Measurements from ENCODE around the gene PLIN3.
"Not testable (repeated sequence)": the region's sequence is repeated elsewhere in the genome, so short reads cannot be mapped to it uniquely, and the experiment has no call there.

PLIN3 gene

DNA sequence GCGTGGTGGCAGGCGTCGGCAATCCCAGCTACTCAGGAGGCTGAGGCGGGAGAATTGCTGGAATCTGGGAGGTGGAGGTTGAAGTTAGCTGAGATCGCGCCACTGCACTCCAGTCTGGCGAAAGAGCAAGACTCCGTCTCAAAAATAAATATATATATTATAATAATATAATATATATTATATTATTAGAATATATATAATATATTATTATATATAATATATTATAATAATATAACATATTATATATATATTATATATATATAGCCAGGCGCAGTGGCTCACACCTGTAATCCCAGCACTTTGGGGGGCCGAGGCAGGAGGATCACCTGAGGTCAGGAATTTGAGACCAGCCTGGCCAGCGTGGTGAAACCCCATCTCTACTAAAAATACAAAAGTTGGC, 25.5 kb upstream of the PLIN3 start:
- not testable (repeated sequence) for DNase-seq (ENCODE audit: low read depth in 4 of 4, low spot score in 1 of 4)

DNA sequence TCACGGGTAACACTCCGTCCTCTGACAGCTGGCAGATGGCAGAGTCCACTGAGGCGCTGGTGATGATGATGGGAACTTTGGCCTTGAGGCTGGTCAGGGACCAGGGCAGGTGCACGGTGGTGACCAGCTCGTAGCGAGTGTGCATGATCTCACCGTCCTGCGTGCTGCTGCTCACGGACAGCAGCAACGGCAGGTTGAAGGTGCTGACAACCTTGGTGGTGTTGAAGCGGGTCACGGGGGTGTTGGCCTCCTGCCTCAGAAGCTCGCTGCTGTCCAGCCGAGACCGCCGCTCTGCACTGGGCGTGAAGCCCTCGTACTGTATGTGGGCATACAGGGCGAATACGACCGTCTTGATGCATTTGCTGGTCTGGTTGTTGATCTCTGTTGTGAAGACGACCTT, 23.6 kb upstream of the PLIN3 start:
- no peak for DNase-seq (ENCODE audit: low read depth in 4 of 4, low spot score in 1 of 4)

GRCh38 chr19:4889034-4889815, 21.8 kb upstream of the PLIN3 start:
- DNase-seq (ENCODE audit: low read depth in 4 of 4, low spot score in 1 of 4): no peak

DNA sequence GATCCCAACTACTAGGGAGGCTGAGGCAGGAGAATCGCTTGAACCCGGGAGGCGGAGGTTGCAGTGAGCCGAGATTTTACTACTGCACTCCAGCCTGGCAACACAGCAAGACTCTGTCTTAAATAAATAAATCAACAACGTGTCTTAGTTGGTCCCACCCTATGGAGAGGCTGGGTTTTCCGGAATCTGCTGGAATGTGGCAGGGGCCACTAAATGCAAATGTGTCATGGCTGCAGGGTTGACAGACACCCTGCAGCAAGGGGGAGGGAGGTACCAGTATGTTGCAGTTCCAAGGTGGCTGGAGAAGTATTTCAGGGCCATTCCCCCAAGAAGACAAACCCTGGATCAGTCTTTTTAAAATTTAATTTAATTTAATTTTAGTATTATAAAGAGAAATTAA, 20.3 kb upstream of the PLIN3 start:
- DNase-seq (ENCODE audit: low read depth in 4 of 4, low spot score in 1 of 4): not testable (repeated sequence)

DNA sequence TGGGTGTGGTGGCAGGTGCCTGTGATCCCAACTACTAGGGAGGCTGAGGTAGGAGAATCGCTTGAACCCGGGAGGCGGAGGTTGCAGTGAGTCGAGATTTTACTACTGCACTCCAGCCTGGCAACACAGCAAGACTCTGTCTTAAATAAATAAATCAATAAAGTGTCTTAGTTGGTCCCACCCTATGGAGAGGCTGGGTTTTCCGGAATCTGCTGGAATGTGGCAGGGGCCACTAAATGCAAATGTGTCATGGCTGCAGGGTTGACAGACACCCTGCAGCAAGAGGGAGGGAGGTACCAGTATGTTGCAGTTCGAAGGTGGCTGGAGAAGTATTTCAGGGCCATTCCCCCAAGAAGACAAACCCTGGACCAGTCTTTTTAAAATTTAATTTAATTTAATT, 17.5 kb upstream of the PLIN3 start:
- DNase-seq (ENCODE audit: low read depth in 4 of 4, low spot score in 1 of 4): not testable (repeated sequence)

GRCh38 chr19:4882874-4883273, 15.4 kb upstream of the PLIN3 start:
- DNase-seq (ENCODE audit: low read depth in 4 of 4, low spot score in 1 of 4): not testable (repeated sequence)

GRCh38 chr19:4879041-4879440, 11.6 kb upstream of the PLIN3 start:
- no peak for DNase-seq (ENCODE audit: low read depth in 4 of 4, low spot score in 1 of 4)

- DNase-seq (ENCODE audit: low read depth in 4 of 4, low spot score in 1 of 4): no peak
These were observed 11.1 kb upstream of the PLIN3 start for GRCh38 chr19:4878491-4878968.

DNA sequence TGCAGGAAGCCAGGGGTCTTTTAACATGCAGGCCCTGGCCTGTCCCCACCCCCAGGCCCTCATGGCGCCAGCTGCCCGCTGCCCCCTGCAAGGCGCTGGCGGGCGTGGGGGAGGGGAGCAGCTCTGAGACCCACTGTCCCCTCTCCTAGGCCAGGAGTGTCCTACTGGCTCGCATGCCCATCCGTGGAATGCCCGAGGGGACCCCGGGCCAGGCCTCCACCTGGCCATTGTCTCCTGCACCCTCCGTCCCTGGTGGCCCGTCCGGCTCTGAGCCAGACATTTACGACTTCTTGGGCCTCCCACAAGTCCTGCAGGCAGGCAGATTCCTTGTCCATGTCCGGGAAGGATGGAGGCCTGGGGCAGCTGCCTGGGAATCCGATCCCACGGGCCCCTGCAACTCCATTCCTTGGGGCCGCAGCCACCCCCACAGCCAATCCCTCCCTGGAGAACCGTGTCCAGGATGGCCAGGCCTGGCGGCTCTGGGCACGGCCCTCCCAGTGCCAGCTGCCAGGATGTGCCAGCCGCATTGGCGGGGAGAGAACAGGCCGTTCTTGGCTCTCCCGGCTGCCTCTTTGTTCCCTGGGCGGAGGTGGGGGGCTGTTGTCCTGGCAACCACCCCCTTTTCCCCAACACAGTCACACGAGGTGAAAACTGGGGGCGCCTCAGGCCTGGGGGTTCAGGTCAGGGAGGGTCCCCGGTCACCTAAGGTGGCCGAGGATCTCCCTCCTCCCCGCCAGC, 10.5 kb upstream of the PLIN3 start:
- DNase-seq (ENCODE audit: low read depth in 4 of 4, low spot score in 1 of 4): no peak

DNA sequence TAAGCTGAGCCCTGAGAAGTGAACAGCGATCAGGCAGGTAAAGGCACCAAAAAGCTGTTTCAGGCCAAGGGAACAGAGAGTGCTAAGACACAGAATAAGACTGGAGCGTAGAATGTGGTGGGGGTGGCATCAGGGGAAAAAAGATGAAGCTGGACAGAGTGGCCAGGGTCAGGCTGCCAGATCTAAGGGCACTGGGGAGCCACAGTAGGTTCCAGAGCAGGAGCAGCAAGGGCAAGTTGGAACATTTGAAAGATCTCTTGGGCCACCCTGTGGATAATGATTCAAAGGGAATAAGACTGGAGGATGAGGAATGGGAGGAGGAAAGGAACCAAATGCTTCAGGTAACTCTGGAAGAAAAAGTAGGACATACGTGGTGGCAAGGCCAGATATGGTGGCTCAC, 6.5 kb upstream of the PLIN3 start:
- no peak for DNase-seq (ENCODE audit: low read depth in 4 of 4, low spot score in 1 of 4)

- no peak for DNase-seq (ENCODE audit: low read depth in 4 of 4, low spot score in 1 of 4)
These were observed 4.2 kb upstream of the PLIN3 start for GRCh38 chr19:4871711-4872110.

GRCh38 chr19:4870025-4870700, 2.7 kb upstream of the PLIN3 start:
- peak in 1 of 4 experiments; percentile 27 for DNase-seq (ENCODE audit: low read depth in 4 of 4, low spot score in 1 of 4)

DNA sequence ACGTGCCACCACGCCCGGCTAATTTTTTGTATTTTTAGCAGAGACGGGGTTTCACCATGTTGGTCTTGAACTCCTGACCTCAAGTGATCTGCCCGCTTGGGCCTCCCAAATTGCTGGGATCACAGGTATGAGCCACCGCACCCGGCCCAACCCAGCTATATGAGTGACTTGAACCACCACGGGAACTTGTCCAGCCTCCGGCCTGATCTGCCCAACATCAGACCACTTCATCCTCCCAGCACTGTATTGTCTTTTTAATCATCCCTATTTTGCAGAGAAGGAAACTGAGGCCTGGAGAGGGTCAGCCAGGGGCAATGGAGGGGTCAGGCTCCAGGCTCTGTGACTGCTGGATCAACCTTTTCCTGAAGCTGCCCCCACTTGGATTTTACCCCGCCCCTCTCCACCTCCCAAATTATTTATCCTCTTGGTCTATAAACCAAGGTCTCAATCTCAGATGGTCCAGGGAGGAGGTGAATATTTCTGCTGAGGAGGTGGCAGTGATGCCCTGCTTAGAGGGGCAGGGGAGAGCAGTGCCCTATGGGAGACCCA, 893 bp upstream of the PLIN3 start:
- DNase-seq (ENCODE audit: low read depth in 4 of 4, low spot score in 1 of 4): no peak

GRCh38 chr19:4866595-4867424, 657 bp downstream of the PLIN3 start:
- DNase-seq (ENCODE audit: low read depth in 4 of 4, low spot score in 1 of 4): peak in 2 of 4 experiments; percentile 10 to 16

GRCh38 chr19:4861147-4861546, 6.3 kb downstream of the PLIN3 start:
- DNase-seq (ENCODE audit: low read depth in 4 of 4, low spot score in 1 of 4): no peak

- no peak for DNase-seq (ENCODE audit: low read depth in 4 of 4, low spot score in 1 of 4)
These were observed 7.8 kb downstream of the PLIN3 start for GRCh38 chr19:4859697-4860096.

GRCh38 chr19:4856468-4856867, 11.0 kb downstream of the PLIN3 start:
- DNase-seq (ENCODE audit: low read depth in 4 of 4, low spot score in 1 of 4): not testable (repeated sequence)

GRCh38 chr19:4853506-4853905, 14.0 kb downstream of the PLIN3 start:
- not testable (repeated sequence) for DNase-seq (ENCODE audit: low read depth in 4 of 4, low spot score in 1 of 4)

DNA sequence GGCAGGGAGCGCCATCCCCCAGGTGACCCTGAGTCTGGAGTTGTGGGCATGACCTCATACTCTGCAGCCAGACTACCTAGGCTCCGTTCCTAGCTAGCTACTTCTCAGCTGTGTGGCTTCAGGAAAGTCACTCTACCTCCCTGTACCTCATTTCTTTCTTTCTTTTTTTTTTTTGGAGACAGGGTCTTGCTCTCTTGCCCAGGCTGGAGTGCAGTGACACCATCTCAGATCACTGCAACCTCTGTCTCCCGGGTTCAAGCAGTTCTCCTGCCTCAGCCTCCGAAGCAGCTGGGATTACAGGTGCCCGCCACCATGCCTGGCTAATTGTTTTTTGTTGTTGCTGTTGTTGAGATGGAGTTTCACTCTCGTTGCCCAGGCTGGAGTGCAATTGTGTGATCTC, 15.0 kb downstream of the PLIN3 start:
- no peak for DNase-seq (ENCODE audit: low read depth in 4 of 4, low spot score in 1 of 4)

DNA sequence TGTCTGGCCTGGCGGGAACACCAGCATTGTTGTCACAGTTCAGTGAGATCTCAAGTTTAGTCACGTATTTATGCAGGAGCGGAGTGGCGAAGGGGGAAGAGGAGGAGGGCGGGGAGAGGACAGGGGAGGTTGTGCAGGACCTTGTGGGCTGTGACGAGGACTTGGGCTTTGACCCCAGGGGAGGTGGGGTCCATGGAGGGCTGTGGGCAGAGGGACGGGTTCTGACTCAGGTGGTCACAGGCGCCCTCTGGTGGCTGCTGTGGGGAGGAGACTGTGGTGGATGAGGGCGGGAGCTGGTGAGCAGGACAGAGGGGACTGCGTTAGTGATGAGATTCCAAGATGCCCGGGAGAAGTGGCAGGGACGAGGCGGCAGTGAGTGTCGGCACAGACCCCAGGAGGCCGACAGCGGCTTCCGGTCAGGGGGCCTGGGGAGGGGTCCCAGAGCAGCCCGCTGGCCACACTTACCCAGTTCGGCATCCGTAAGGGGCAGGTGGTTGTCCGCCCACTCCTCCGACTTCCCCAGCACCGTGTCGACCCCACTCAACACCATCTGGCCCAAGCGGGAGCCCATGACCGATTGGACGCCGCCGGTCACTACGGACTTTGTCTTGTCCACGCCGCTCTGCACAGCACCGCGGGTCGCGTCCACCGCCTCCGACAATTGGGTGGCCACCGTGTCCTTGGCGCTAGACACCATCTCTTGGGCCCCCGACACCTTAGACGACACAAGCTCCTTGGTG, 15.7 kb downstream of the PLIN3 start:
- DNase-seq (ENCODE audit: low read depth in 4 of 4, low spot score in 1 of 4): peak; percentile 58 to 71 (median 66)

Measured in stimulated activated CD4-positive, alpha-beta T cell treated with anti-CD3 and anti-CD28 coated beads, Interleukin-1b, Interleukin-23, amount 100 ng/mL, for 24 hours (primary cell).